Transverse colon (tissue), 3 donors: Measurements from ENCODE around the gene EIF4E2.

Experiments used
- POLR2A ChIP-seq: fragments of 450-650 bp; IDR thresholded peaks from one replicate; pipeline ENCODE4 v1.6.1; 2016; ENCODE audit warnings: antibody characterized with exemption, mild to moderate bottlenecking, moderate library complexity
- TF ChIP-seq, protein P1 (sequence below), 5 experiments: fragments of 200-600 bp in 3 of 5; fragments of 450-650 bp in 2 of 5; sonication (generic) in 3 of 5; IDR thresholded peaks; 1 replicate in 2 of 5; 2 replicates in 3 of 5; pipeline ENCODE4 v1.5.1; 2016 to 2017; ENCODE audit warnings: antibody characterized with exemption in 5 of 5, inconsistent platforms in 3 of 5, mild to moderate bottlenecking in 2 of 5, moderate library complexity in 1 of 5

DNA sequence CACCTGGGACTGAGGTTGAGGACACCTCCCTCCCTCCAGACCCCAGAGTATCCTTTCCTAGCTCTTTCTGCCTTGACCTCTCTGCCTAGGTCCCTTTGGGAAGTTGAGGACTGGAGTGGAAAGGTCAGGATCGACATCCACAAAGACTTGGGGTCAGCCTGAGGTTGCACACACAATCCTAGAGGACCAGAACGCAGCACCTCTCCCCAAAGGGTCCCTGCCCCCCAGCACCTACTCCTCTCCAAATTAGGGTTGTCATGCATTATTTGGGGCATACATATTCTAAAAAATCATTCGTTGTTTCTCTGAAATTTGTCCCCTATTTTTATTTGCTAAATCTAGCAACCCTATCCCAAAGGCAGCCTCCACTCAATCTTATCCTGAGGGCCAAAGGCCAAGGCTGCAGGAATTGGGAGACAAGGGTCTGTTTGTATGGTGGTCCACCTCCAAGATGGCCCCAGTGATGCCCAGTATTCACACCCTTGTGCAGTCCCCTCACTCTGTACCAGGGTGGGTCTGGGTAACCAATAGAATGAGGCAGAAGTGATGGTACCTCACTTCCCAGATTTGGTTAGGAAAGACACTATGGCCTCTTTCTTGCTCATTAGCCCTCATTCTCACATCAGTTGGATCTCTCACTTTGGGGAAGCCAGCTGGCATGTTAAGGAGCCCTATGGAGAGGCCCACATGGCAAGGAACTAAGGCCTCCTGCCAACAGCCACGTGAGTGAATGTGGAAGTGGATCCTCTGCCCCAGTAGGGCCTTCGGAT lies 14.5 kb upstream of the EIF4E2 start:
- TF ChIP-seq POLR2A, result no peak
- TF ChIP-seq, protein P1, sequence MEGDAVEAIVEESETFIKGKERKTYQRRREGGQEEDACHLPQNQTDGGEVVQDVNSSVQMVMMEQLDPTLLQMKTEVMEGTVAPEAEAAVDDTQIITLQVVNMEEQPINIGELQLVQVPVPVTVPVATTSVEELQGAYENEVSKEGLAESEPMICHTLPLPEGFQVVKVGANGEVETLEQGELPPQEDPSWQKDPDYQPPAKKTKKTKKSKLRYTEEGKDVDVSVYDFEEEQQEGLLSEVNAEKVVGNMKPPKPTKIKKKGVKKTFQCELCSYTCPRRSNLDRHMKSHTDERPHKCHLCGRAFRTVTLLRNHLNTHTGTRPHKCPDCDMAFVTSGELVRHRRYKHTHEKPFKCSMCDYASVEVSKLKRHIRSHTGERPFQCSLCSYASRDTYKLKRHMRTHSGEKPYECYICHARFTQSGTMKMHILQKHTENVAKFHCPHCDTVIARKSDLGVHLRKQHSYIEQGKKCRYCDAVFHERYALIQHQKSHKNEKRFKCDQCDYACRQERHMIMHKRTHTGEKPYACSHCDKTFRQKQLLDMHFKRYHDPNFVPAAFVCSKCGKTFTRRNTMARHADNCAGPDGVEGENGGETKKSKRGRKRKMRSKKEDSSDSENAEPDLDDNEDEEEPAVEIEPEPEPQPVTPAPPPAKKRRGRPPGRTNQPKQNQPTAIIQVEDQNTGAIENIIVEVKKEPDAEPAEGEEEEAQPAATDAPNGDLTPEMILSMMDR (IDR thresholded peaks at IDR 0.05), result no peak
